ENCODE data around the gene FEN1. TPM values are rescaled to one million over a fixed set of nuclear protein-coding genes. Genes with fewer than 3 reads are reported as not detected.

The FEN1 gene
- total RNA-seq, 4 donors from 2014 or later = 11.4 to 38.1 (median 23.5) TPM

- Histone ChIP-seq H3K4me1 (peaks cover 4 to 47% (median 17%) of the 10 kb centered on the region in 3 donors), H3K27me3 (peaks cover 0 to 49% (median 0%) of the 10 kb centered on the region in 4 donors), H3K4me3 (no peak overlapping the region), H3K9me3 (no peaks in the 10 kb centered on the region), H3K36me3 (peaks cover 0 to 3% (median 0%) of the 10 kb centered on the region in 3 donors), H3K27ac (no peak overlapping the region)
- intact Hi-C loops (cut with DNase I) = no loop called here
- no peak for DNase-seq
- TF ChIP-seq POLR2A (IDR thresholded peaks at IDR 0.05) = no peak
- TF ChIP-seq CTCF (IDR thresholded peaks at IDR 0.05) = no peak
- WGBS, 2 donors = 60 to 64% methylated on average over 11 to 13 of the region's 21 CpGs
Measured at GRCh38 chr11:61749591-61750217, 43.0 kb upstream of the FEN1 start.

GRCh38 chr11:61750631-61751273 lies 42.0 kb upstream of the FEN1 start:
- H3K36me3 ChIP-seq = no peaks in the 10 kb centered on the region
- intact Hi-C loops (cut with DNase I) = no loop called here
- no peaks in the 10 kb centered on the region for H3K9me3 ChIP-seq
- no peak overlapping the region for H3K27ac ChIP-seq
- peaks cover 0 to 49% (median 0%) of the 10 kb centered on the region in 4 donors for H3K27me3 ChIP-seq
- H3K4me3 ChIP-seq = no peak overlapping the region
- H3K4me1 ChIP-seq = peaks cover 4 to 40% (median 17%) of the 10 kb centered on the region in 3 donors
- 92 to 95% methylated on average over 4 to 5 of the region's 5 CpGs for whole genome bisulfite sequencing, 2 donors
- DNase-seq = no peak
- TF ChIP-seq POLR2A (IDR thresholded peaks at IDR 0.05) (no peak), CTCF (IDR thresholded peaks at IDR 0.05) (no peak)

- intact Hi-C loops (cut with DNase I) = no loop called here
- 78 to 87% methylated on average over 3 to 10 of the region's 14 CpGs for WGBS, 2 donors
- H3K27ac ChIP-seq = no peak overlapping the region
- H3K36me3 ChIP-seq = no peaks in the 10 kb centered on the region
- no peak for TF ChIP-seq POLR2A (IDR thresholded peaks at IDR 0.05)
- no peak for TF ChIP-seq CTCF (IDR thresholded peaks at IDR 0.05)
- H3K9me3 ChIP-seq = no peaks in the 10 kb centered on the region
- H3K4me3 ChIP-seq = no peak overlapping the region
- H3K4me1 ChIP-seq = peaks cover 4 to 35% (median 17%) of the 10 kb centered on the region in 3 donors
- no peak for DNase-seq
- H3K27me3 ChIP-seq = peaks cover 0 to 49% (median 0%) of the 10 kb centered on the region in 4 donors
Measured at GRCh38 chr11:61751384-61751783, 41.3 kb upstream of the FEN1 start.

GRCh38 chr11:61752117-61752924 lies 40.4 kb upstream of the FEN1 start, which contains the start of gene MYRF:
MYRF (plus strand) TSS chr11:61752636; CDS start chr11:61752745, 109 bp downstream.
- TF ChIP-seq POLR2A (IDR thresholded peaks at IDR 0.05) (no peak), CTCF (IDR thresholded peaks at IDR 0.05) (peak in 5 of 6 experiments; percentile 26 to 65 (median 49))
- WGBS, 2 donors = 11 to 14% methylated on average over 7 to 8 of the region's 93 CpGs
- Histone ChIP-seq H3K36me3 (no peaks in the 10 kb centered on the region), H3K27ac (no peak within 1 kb of the TSS), H3K9me3 (no peaks in the 10 kb centered on the region), H3K4me3 (peak within 1 kb of the TSS; percentile 20 to 71 (median 44)), H3K4me1 (peaks cover 4 to 34% (median 17%) of the 10 kb centered on the region in 3 donors), H3K27me3 (peaks cover 0 to 49% (median 0%) of the 10 kb centered on the region in 4 donors)
- no peak for DNase-seq
- intact Hi-C loops (cut with DNase I) = no loop called here
